Measurements from ENCODE around the gene HSD11B1. TPM values are rescaled to one million over a fixed set of nuclear protein-coding genes. Genes with fewer than 3 reads are reported as not detected.

HSD11B1 gene
- total RNA-seq, 4 donors from 2014 or later: 1.5 to 5.9 (median 4.0) TPM; not detected in 1

- DNase-seq: no peak
- intact Hi-C loops (cut with DNase I): no loop called here
- Histone ChIP-seq H3K4me3 (peak overlapping the region; percentile 14 to 69 (median 54)), H3K4me1 (peaks cover 28 to 47% (median 33%) of the 10 kb centered on the region in 3 donors), H3K27ac (peak overlapping the region in 3 of 4 donors; percentile 14 to 54 (median 44)), H3K36me3 (no peaks in the 10 kb centered on the region), H3K9me3 (no peaks in the 10 kb centered on the region), H3K27me3 (peaks cover 0 to 51% (median 0%) of the 10 kb centered on the region in 4 donors)
- TF ChIP-seq POLR2A (IDR thresholded peaks at IDR 0.05) (peak in 1 of 4 donors; percentile 1), CTCF (IDR thresholded peaks at IDR 0.05) (no peak)
- WGBS, 2 donors: 5 to 8% methylated on average over 13 to 19 of the region's 34 CpGs
These were observed 29.0 kb upstream of the HSD11B1 start for GRCh38 chr1:209675565-209676154.

DNA sequence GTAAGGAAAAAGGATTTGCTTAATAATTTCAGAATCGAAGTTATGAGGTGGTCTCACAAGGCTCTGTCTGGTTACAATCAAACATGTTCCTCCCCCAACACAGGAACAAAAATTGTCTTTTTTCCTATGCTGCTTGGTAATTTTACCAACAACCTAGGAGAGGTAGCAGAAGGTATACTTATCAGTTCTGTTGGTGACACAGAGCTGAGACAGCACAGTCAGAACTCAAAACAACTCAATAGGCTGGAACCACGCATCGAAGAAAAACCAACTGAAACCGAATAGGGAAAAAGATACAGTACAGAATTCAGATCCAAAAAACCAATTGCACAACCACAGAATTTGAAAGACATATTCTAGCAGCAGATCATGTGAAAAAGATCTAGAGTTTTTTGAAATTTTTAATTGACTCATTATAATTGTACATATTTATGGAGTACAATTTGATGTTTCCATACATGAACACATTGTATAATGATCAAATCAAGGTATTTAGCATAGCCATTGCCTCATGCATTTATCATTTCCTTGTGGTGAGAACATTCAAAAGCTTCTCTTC, 25.6 kb upstream of the HSD11B1 start:
- Histone ChIP-seq H3K4me1 (peaks cover 14 to 29% (median 25%) of the 10 kb centered on the region in 3 donors), H3K9me3 (no peaks in the 10 kb centered on the region), H3K4me3 (no peak overlapping the region), H3K36me3 (no peaks in the 10 kb centered on the region), H3K27ac (no peak overlapping the region), H3K27me3 (peaks cover 0 to 51% (median 0%) of the 10 kb centered on the region in 4 donors)
- intact Hi-C loops (cut with DNase I): no loop called here
- WGBS, 2 donors: 83 to 89% methylated on average over 4 of the region's 4 CpGs
- no peak for DNase-seq
- TF ChIP-seq POLR2A (IDR thresholded peaks at IDR 0.05): no peak
- no peak for TF ChIP-seq CTCF (IDR thresholded peaks at IDR 0.05)

DNA sequence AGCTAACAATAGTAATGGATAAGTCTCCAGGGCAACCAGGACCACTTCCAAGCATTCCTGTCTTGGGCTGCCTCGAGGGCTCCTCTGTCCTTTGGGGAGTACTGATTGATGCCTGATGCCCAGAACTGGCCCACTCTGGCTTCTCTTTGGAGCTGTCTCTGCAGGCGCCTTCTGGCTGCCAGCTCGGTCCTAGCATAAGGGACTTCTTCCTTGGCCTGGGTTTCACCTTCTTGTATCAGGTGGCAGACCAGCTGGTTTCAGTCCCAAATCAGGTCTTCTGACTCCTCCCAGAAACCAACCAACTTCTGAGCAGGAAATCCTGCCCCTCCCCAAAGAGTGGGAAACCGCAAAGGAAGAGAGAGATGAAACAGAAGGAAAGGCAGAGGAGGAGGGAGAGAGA, 18.8 kb upstream of the HSD11B1 start:
- H3K4me1 ChIP-seq: peaks cover 0 to 17% (median 0%) of the 10 kb centered on the region in 3 donors
- TF ChIP-seq POLR2A (IDR thresholded peaks at IDR 0.05): no peak
- no peak for TF ChIP-seq CTCF (IDR thresholded peaks at IDR 0.05)
- 17 to 33% methylated on average over 1 to 4 of the region's 4 CpGs for WGBS, 2 donors
- H3K36me3 ChIP-seq: no peaks in the 10 kb centered on the region
- no peak overlapping the region for H3K4me3 ChIP-seq
- no peaks in the 10 kb centered on the region for H3K9me3 ChIP-seq
- H3K27ac ChIP-seq: no peak overlapping the region
- no peak for DNase-seq
- no peaks in the 10 kb centered on the region for H3K27me3 ChIP-seq
- intact Hi-C loops (cut with DNase I): loop anchor here (5.0 kb wide), 1 partner anchor 104 kb away; the partner anchor contains the start of gene CAMK1G

GRCh38 chr1:209686322-209686721, 18.3 kb upstream of the HSD11B1 start:
- Histone ChIP-seq H3K4me3 (no peak overlapping the region), H3K27ac (no peak overlapping the region), H3K4me1 (peaks cover 0 to 21% (median 0%) of the 10 kb centered on the region in 3 donors), H3K27me3 (no peaks in the 10 kb centered on the region), H3K36me3 (no peaks in the 10 kb centered on the region), H3K9me3 (no peaks in the 10 kb centered on the region)
- no peak for DNase-seq
- 73 to 76% methylated on average over 4 of the region's 4 CpGs for WGBS, 2 donors
- intact Hi-C loops (cut with DNase I): loop anchor here (5.0 kb wide), 1 partner anchor 104 kb away; the partner anchor contains the start of gene CAMK1G
- TF ChIP-seq POLR2A (IDR thresholded peaks at IDR 0.05) (no peak), CTCF (IDR thresholded peaks at IDR 0.05) (no peak)

DNA sequence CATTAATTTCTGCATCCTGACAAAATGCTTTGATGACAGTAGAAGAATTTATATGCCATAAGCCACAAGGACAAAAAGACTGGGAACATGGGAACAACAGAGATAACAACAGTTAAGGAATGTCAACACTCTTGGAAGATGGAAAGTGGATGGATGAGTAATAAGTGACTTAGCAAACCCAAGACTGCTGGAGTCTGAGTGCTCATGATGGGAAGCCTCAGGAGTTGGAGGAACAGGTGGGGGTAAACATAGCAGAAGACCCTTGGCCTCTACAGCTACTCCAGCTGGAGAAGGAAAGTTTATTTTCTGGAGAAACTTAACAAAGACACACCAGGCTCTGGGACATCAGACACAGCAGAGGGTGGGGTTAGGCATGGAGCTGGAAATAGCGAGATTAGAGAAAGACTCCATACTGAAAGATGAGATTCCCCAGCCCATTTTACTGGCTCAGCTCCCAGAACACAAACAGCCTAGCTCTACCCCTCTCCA, 15.9 kb upstream of the HSD11B1 start:
- no peak overlapping the region for H3K27ac ChIP-seq
- WGBS, 2 donors: 40 to 78% methylated on average over 1 of the region's 1 CpG
- intact Hi-C loops (cut with DNase I): loop anchor here (5.0 kb wide), 1 partner anchor 106 kb away; the partner anchor contains the start of gene CAMK1G

More for the DNA sequence above, 15.9 kb upstream of the HSD11B1 start:
- no peak for DNase-seq
- Histone ChIP-seq H3K36me3 (no peaks in the 10 kb centered on the region), H3K9me3 (no peaks in the 10 kb centered on the region), H3K4me3 (no peak overlapping the region), H3K4me1 (peaks cover 0 to 39% (median 7%) of the 10 kb centered on the region in 3 donors), H3K27me3 (no peaks in the 10 kb centered on the region)
- TF ChIP-seq CTCF (IDR thresholded peaks at IDR 0.05) (no peak), POLR2A (IDR thresholded peaks at IDR 0.05) (no peak)
